PC-9 (cell line): ENCODE results near the gene KLHL36.

ENCODE experiments used
- EZH2 ChIP-seq: fragments of 200-600 bp; sonication (generic); IDR thresholded peaks from 2 replicates; pipeline ENCODE4 v1.8.0; 2017; ENCODE audit warnings: antibody characterized with exemption, low read depth
- TF ChIP-seq, protein P1 (sequence below): fragments of 200-600 bp; sonication (generic); conservative IDR thresholded peaks from 2 replicates; pipeline ENCODE4 v1.6.1; 2017; ENCODE audit warnings: mixed run types, antibody characterized with exemption, mild to moderate bottlenecking, moderate library complexity

DNA sequence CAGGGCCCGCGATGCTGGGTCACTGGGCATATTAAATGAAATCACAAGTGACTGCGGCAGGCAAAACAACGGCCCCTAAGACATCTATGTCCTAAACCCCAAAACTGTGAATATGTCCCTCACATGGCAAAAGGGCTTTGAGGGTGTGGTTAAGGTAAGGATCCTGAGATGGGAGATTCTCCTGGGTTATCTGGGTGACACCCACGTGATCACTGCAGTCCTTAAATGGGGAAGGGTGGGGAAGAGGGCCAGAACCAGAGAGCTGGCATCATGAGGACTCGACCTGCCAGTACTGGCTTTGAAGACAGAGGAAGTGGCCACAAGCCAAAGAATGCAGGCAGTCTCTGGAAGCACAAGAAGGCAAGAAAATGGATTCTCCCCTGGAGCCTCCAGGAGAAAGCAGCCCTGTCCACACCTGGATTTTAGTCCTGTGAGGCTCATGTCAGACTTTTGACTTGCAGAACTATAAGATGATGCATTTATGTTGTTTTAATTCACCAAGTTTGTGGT is 42.9 kb upstream of the KLHL36 start:
- TF ChIP-seq EZH2: no peak
- TF ChIP-seq, protein P1, sequence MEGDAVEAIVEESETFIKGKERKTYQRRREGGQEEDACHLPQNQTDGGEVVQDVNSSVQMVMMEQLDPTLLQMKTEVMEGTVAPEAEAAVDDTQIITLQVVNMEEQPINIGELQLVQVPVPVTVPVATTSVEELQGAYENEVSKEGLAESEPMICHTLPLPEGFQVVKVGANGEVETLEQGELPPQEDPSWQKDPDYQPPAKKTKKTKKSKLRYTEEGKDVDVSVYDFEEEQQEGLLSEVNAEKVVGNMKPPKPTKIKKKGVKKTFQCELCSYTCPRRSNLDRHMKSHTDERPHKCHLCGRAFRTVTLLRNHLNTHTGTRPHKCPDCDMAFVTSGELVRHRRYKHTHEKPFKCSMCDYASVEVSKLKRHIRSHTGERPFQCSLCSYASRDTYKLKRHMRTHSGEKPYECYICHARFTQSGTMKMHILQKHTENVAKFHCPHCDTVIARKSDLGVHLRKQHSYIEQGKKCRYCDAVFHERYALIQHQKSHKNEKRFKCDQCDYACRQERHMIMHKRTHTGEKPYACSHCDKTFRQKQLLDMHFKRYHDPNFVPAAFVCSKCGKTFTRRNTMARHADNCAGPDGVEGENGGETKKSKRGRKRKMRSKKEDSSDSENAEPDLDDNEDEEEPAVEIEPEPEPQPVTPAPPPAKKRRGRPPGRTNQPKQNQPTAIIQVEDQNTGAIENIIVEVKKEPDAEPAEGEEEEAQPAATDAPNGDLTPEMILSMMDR: no peak
